CD4-positive, alpha-beta memory T cell (primary cell): Measurements from ENCODE around the gene PCNX3. TPM values are rescaled to one million over a fixed set of nuclear protein-coding genes. Genes with fewer than 3 reads are reported as not detected.

Source experiments
- CTCF ChIA-PET: fragments of 350-600 bp; sonication (Branson Sonifier 250); formaldehyde crosslinking; loops from one replicate; lab custom pipeline; 2021; ENCODE audit warnings: inconsistent platforms; ENCODE audit not compliant: partially characterized antibody; lab: Charles Lee
- POLR2A ChIA-PET: fragments of 350-600 bp; sonication (Branson Sonifier 250); formaldehyde crosslinking; loops from one replicate; lab custom pipeline; 2021; ENCODE audit not compliant: partially characterized antibody; lab: Charles Lee
- DNase-seq, 5 donors: peaks; one replicate each; pipeline versions ENCODE4 v3.0.0 to v3.0.0-alpha.2; 2020 to 2022; ENCODE audit warnings: mixed read lengths in 1 of 5
- H3K27ac ChIP-seq: one replicate; pipeline ENCODE4 v1.7.0; 2013; ENCODE audit warnings: low read depth, low read length
- H3K27me3 ChIP-seq: 2 replicates; pipeline ENCODE4 v1.7.0; 2013; ENCODE audit warnings: mild to moderate bottlenecking, low read length, moderate library complexity; ENCODE audit not compliant: insufficient read depth
- H3K36me3 ChIP-seq: 2 replicates; pipeline ENCODE4 v1.7.0; 2013; ENCODE audit warnings: mild to moderate bottlenecking, low read length, moderate library complexity; ENCODE audit not compliant: insufficient read depth
- H3K4me1 ChIP-seq: 2 replicates; pipeline ENCODE4 v1.7.0; 2013; ENCODE audit warnings: mild to moderate bottlenecking, low read length, moderate library complexity; ENCODE audit not compliant: insufficient read depth
- H3K4me3 ChIP-seq, 2 donors: one replicate each; pipeline ENCODE4 v1.7.0; 2013; ENCODE audit warnings: low read length in 2 of 2, mild to moderate bottlenecking in 1 of 2
- H3K9me3 ChIP-seq, 2 donors: one replicate each; pipeline ENCODE4 v1.7.0; 2013; ENCODE audit warnings: low read length in 2 of 2, control low read depth in 1 of 2; ENCODE audit not compliant: control insufficient read depth in 1 of 2
- H3K27ac Mint-ChIP-seq, 7 donors: one replicate each; pipeline ENCODE4 v1.8.0; 2020 to 2021; ENCODE audit warnings: mixed read lengths in 7 of 7, mild to moderate bottlenecking in 6 of 7, inconsistent platforms in 3 of 7, moderate library complexity in 3 of 7
- H3K27me3 Mint-ChIP-seq, 2 donors: one replicate each; pipeline ENCODE4 v1.8.0; 2020 to 2021; ENCODE audit warnings: mixed read lengths in 2 of 2
- H3K36me3 Mint-ChIP-seq, 2 donors: one replicate each; pipeline ENCODE4 v1.8.0; 2020 to 2021; ENCODE audit warnings: mixed read lengths in 2 of 2, inconsistent platforms in 1 of 2, mild to moderate bottlenecking in 1 of 2
- H3K4me1 Mint-ChIP-seq, 4 donors: one replicate each; pipeline ENCODE4 v1.8.0; 2020 to 2021; ENCODE audit warnings: mixed read lengths in 4 of 4, mild to moderate bottlenecking in 1 of 4
- H3K4me3 Mint-ChIP-seq, 8 donors: one replicate each; pipeline ENCODE4 v1.8.0; 2020 to 2021; ENCODE audit warnings: mixed read lengths in 8 of 8, mild to moderate bottlenecking in 7 of 8, moderate library complexity in 6 of 8, inconsistent platforms in 3 of 8
- H3K9me3 Mint-ChIP-seq, 8 donors: one replicate each; pipeline ENCODE4 v1.8.0; 2020 to 2021; ENCODE audit warnings: mixed read lengths in 8 of 8, mild to moderate bottlenecking in 5 of 8, inconsistent platforms in 3 of 8, moderate library complexity in 1 of 8
- intact Hi-C: fragments of 100-400 bp; cut with micrococcal nuclease; formaldehyde crosslinking; loops from one replicate; pipeline ENCODE4 v1.15.1; 2023
- polyA plus RNA-seq, 2 donors: library from polyadenylated mRNA; unstranded; fragments of 300-500 nt; fragmentation: Illumina TruSeq; gene quantifications; one replicate each; pipeline ENCODE4 v1.2.3, GENCODE V29; 2021
- total RNA-seq, 2 experiments: library from RNA; stranded (reverse); gene quantifications; one replicate each; pipeline ENCODE4 v1.2.3, GENCODE V29; 2021

PCNX3 gene
- total and polyA plus RNA-seq, 4 experiments from 2014 or later, result 0.41 to 66.3 (median 34.8) TPM

- H3K27me3 Mint-ChIP-seq, result no peaks in the 10 kb centered on the region
- H3K36me3 Mint-ChIP-seq, result peaks cover 23 to 58% of the 10 kb centered on the region in 2 donors
- ChIA-PET POLR2A (interaction anchor here (0.7 to 8.1 kb wide), 11 partner anchors 9 to 247 kb away, joined by 3 to 113 read pairs (median 60); partner anchors contain the start of genes CFL1, EHBP1L1, FAM89B and KCNK7), CTCF (interaction anchor here (0.5 to 1.8 kb wide), 7 partner anchors 16 to 273 kb away, joined by 3 to 13 read pairs (median 4); partner anchors contain the start of gene EHBP1L1)
- Histone ChIP-seq H3K9me3 (no peaks in the 10 kb centered on the region), H3K4me3 (peak overlapping the region in 1 of 2 donors; percentile 96), H3K27me3 (no peaks in the 10 kb centered on the region), H3K36me3 (peaks cover under 1% of the 10 kb centered on the region), H3K27ac (peak overlapping the region; percentile 96), H3K4me1 (peaks cover 49% of the 10 kb centered on the region)
- no peaks in the 10 kb centered on the region for H3K9me3 Mint-ChIP-seq
- no peak for DNase-seq
- peak overlapping the region; percentile 36 to 97 (median 93) for H3K27ac Mint-ChIP-seq
- H3K4me3 Mint-ChIP-seq, result peak overlapping the region; percentile 84 to 99 (median 95)
- peaks cover 30 to 77% (median 50%) of the 10 kb centered on the region in 4 donors for H3K4me1 Mint-ChIP-seq
- intact Hi-C loops, result no loop called here
These were observed 3.6 kb upstream of the PCNX3 start for GRCh38 chr11:65611758-65612603.

GRCh38 chr11:65612691-65613090 lies 2.9 kb upstream of the PCNX3 start:
- peak overlapping the region; percentile 74 to 96 for H3K4me3 ChIP-seq
- H3K9me3 ChIP-seq, result no peaks in the 10 kb centered on the region
- no peaks in the 10 kb centered on the region for H3K9me3 Mint-ChIP-seq
- H3K27me3 Mint-ChIP-seq, result no peaks in the 10 kb centered on the region
- DNase-seq, result no peak
- ChIA-PET POLR2A (interaction anchor here (0.7 to 8.1 kb wide), 15 partner anchors 10 to 277 kb away, joined by 3 to 113 read pairs (median 26); partner anchors contain the start of genes CCDC85B, CFL1, EHBP1L1 and FAM89B), CTCF (interaction anchor here (0.5 to 1.8 kb wide), 9 partner anchors 16 to 272 kb away, joined by 3 to 13 read pairs (median 4); partner anchors contain the start of gene SIPA1)
- H3K27me3 ChIP-seq, result no peaks in the 10 kb centered on the region
- H3K36me3 ChIP-seq, result peaks cover 8% of the 10 kb centered on the region
- peaks cover 23 to 58% of the 10 kb centered on the region in 2 donors for H3K36me3 Mint-ChIP-seq
- intact Hi-C loops, result no loop called here
- H3K4me3 Mint-ChIP-seq, result peak overlapping the region; percentile 84 to 99 (median 95)
- peak overlapping the region; percentile 89 to 97 (median 93) for H3K27ac Mint-ChIP-seq
- H3K4me1 ChIP-seq, result peaks cover 55% of the 10 kb centered on the region
- H3K27ac ChIP-seq, result peak overlapping the region; percentile 96
- H3K4me1 Mint-ChIP-seq, result peaks cover 30 to 83% (median 53%) of the 10 kb centered on the region in 4 donors

GRCh38 chr11:65613091-65613928 lies 2.3 kb upstream of the PCNX3 start:
- no peaks in the 10 kb centered on the region for H3K9me3 ChIP-seq
- no peaks in the 10 kb centered on the region for H3K27me3 ChIP-seq
- Mint-ChIP-seq H3K27me3 (no peaks in the 10 kb centered on the region), H3K27ac (peak overlapping the region; percentile 73 to 97 (median 89)), H3K4me1 (peaks cover 30 to 78% (median 55%) of the 10 kb centered on the region in 4 donors), H3K9me3 (no peaks in the 10 kb centered on the region), H3K36me3 (peaks cover 19 to 51% of the 10 kb centered on the region in 2 donors), H3K4me3 (peak overlapping the region; percentile 84 to 99 (median 95))
- H3K36me3 ChIP-seq, result peaks cover 14% of the 10 kb centered on the region
- peak in 1 of 5 donors; percentile 12 for DNase-seq
- intact Hi-C loops, result no loop called here
- H3K27ac ChIP-seq, result peak overlapping the region; percentile 96
- peaks cover 55% of the 10 kb centered on the region for H3K4me1 ChIP-seq
- POLR2A ChIA-PET, result interaction anchor here (1.0 to 8.1 kb wide), 14 partner anchors 18 to 276 kb away, joined by 3 to 113 read pairs (median 36); partner anchors contain the start of genes CCDC85B, CFL1, EHBP1L1 and FAM89B
- peak overlapping the region; percentile 74 to 96 for H3K4me3 ChIP-seq
- CTCF ChIA-PET, result interaction anchor here (0.9 to 1.8 kb wide), 8 partner anchors 17 to 271 kb away, joined by 3 to 13 read pairs (median 4); partner anchors contain the start of gene SIPA1

- peaks cover 14 to 40% of the 10 kb centered on the region in 2 donors for H3K36me3 Mint-ChIP-seq
- H3K9me3 Mint-ChIP-seq, result no peaks in the 10 kb centered on the region
- intact Hi-C loops, result loop anchor here (1.0 to 5.0 kb wide), 12 partner anchors 22 to 499 kb away; partner anchors contain the start of genes BANF1, CFL1, EIF1AD and KAT5
- CTCF ChIA-PET, result interaction anchor here (0.8 to 2.3 kb wide), 7 partner anchors 10 to 96 kb away, joined by 3 to 14 read pairs (median 6); partner anchors contain the start of genes FAM89B and KAT5
- Histone ChIP-seq H3K27me3 (no peaks in the 10 kb centered on the region), H3K4me1 (peaks cover 39% of the 10 kb centered on the region), H3K4me3 (peak overlapping the region; percentile 47 to 57), H3K9me3 (no peaks in the 10 kb centered on the region), H3K36me3 (peaks cover 40% of the 10 kb centered on the region), H3K27ac (peak overlapping the region; percentile 96)
- POLR2A ChIA-PET, result interaction anchor here (0.7 to 8.1 kb wide), 38 partner anchors 9 to 1821 kb away, joined by 3 to 113 read pairs (median 10); partner anchors contain the start of genes BANF1, CCDC85B, CFL1 and DPF2
- peak overlapping the region; percentile 90 to 100 (median 99) for H3K27ac Mint-ChIP-seq
- peaks cover 20 to 52% (median 41%) of the 10 kb centered on the region in 4 donors for H3K4me1 Mint-ChIP-seq
- H3K4me3 Mint-ChIP-seq, result peak overlapping the region; percentile 95 to 99 (median 96)
- no peak for DNase-seq
- H3K27me3 Mint-ChIP-seq, result no peaks in the 10 kb centered on the region
These were observed 486 bp downstream of the PCNX3 start for GRCh38 chr11:65615950-65616574.

- ChIA-PET POLR2A (interaction anchor here (0.6 to 8.1 kb wide), 12 partner anchors 8 to 242 kb away, joined by 3 to 113 read pairs (median 18); partner anchors contain the start of genes CFL1, KAT5, MUS81 and NEAT1), CTCF (interaction anchor here (1.2 to 2.0 kb wide), 3 partner anchors 9 to 95 kb away, joined by 3 to 9 read pairs (median 4); partner anchors contain the start of gene KAT5)
- peaks cover 45% of the 10 kb centered on the region for H3K36me3 ChIP-seq
- H3K27ac Mint-ChIP-seq, result peak overlapping the region; percentile 79 to 98 (median 94)
- peak overlapping the region; percentile 92 to 97 (median 95) for H3K4me3 Mint-ChIP-seq
- no peaks in the 10 kb centered on the region for H3K9me3 Mint-ChIP-seq
- peaks cover 34% of the 10 kb centered on the region for H3K4me1 ChIP-seq
- H3K27me3 Mint-ChIP-seq, result no peaks in the 10 kb centered on the region
- H3K9me3 ChIP-seq, result no peaks in the 10 kb centered on the region
- H3K4me3 ChIP-seq, result peak overlapping the region; percentile 44 to 57
- intact Hi-C loops, result loop anchor here (5.0 kb wide), 1 partner anchor 96 kb away; the partner anchor contains the start of gene KAT5
- peaks cover 14 to 43% of the 10 kb centered on the region in 2 donors for H3K36me3 Mint-ChIP-seq
- peak in 1 of 5 donors; percentile 62 for DNase-seq
- peaks cover 19 to 49% (median 37%) of the 10 kb centered on the region in 4 donors for H3K4me1 Mint-ChIP-seq
- H3K27me3 ChIP-seq, result no peaks in the 10 kb centered on the region
- peak overlapping the region; percentile 96 for H3K27ac ChIP-seq
These were observed 1.0 kb downstream of the PCNX3 start for GRCh38 chr11:65616575-65617001.
